Measurements from ENCODE around the gene FLT3LG. TPM values are rescaled to one million over a fixed set of nuclear protein-coding genes. Genes with fewer than 3 reads are reported as not detected.
A peak's percentile ranks its signal among the peaks of the same experiment; 100 is the strongest.

FLT3LG gene
- total RNA-seq, 2 donors from 2014 or later, result 0.52 to 0.66 TPM

DNA sequence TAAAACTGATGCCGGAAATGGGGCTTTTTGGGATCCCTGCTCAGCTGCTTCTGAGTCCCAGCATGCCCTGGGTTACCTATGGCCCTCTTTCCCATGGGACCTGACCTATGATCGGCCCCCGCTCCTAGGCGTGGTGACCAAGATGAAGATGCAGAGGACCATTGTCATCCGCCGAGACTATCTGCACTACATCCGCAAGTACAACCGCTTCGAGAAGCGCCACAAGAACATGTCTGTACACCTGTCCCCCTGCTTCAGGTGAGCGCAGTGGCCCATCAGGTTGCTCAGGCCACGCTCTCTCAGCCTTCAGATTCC lies 23.7 kb downstream of the FLT3LG start:
- no peaks in the 10 kb centered on the region for H3K27me3 ChIP-seq
- ATAC-seq (no peak), DNase-seq (no peak)
- H3K4me1 ChIP-seq, result peaks cover 41% of the 10 kb centered on the region
- intact Hi-C loops (cut with DNase I), result no loop called here
- H3K36me3 ChIP-seq (replicated peaks in 1 of 2; ENCODE audit: insufficient read depth in 1 of 2, low read depth in 2 of 2), result peaks cover 0 to 11% of the 10 kb centered on the region in 2 donors
- WGBS, 2 donors, result 84% methylated on average over 12 of the region's 12 CpGs
- TF ChIP-seq, protein P1, sequence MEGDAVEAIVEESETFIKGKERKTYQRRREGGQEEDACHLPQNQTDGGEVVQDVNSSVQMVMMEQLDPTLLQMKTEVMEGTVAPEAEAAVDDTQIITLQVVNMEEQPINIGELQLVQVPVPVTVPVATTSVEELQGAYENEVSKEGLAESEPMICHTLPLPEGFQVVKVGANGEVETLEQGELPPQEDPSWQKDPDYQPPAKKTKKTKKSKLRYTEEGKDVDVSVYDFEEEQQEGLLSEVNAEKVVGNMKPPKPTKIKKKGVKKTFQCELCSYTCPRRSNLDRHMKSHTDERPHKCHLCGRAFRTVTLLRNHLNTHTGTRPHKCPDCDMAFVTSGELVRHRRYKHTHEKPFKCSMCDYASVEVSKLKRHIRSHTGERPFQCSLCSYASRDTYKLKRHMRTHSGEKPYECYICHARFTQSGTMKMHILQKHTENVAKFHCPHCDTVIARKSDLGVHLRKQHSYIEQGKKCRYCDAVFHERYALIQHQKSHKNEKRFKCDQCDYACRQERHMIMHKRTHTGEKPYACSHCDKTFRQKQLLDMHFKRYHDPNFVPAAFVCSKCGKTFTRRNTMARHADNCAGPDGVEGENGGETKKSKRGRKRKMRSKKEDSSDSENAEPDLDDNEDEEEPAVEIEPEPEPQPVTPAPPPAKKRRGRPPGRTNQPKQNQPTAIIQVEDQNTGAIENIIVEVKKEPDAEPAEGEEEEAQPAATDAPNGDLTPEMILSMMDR (IDR thresholded peaks at IDR 0.05), result no peak
- TF ChIP-seq POLR2A (IDR thresholded peaks at IDR 0.05), result no peak
- peak overlapping the region in 1 of 4 donors; percentile 80 for H3K27ac ChIP-seq
- H3K4me3 ChIP-seq, result no peak overlapping the region
- H3K9me3 ChIP-seq, result no peaks in the 10 kb centered on the region

DNA sequence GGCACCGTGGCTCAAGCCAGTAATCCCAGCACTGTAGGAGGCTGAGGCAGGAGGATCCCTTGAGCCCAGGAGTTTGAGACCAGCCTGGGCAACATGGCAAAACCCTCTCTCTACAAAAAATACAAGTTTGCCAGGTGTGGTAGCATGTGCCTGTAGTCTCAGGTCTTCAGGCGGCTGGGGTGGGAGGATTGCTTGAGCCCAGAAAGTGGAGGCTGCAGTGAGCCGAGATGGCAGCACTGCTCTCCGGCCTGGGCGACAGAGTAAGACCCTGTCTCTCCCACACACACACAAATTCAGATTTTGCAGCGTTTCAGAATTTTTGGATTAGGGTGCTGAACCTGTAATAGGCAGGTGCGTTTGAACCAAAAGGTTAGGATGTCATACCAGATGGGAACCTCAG lies 24.5 kb downstream of the FLT3LG start:
- intact Hi-C loops (cut with DNase I), result no loop called here
- ATAC-seq (no peak), DNase-seq (no peak)
- WGBS, 2 donors, result 69 to 77% methylated on average over 7 of the region's 7 CpGs
- H3K4me3 ChIP-seq, result no peak overlapping the region
- no peaks in the 10 kb centered on the region for H3K9me3 ChIP-seq
- no peak for TF ChIP-seq POLR2A (IDR thresholded peaks at IDR 0.05)
- TF ChIP-seq, protein P1 (IDR thresholded peaks at IDR 0.05), result no peak
- peaks cover 44% of the 10 kb centered on the region for H3K4me1 ChIP-seq
- H3K27me3 ChIP-seq, result no peaks in the 10 kb centered on the region
- H3K36me3 ChIP-seq (replicated peaks in 1 of 2; ENCODE audit: insufficient read depth in 1 of 2, low read depth in 2 of 2), result peaks cover 0 to 11% of the 10 kb centered on the region in 2 donors
- H3K27ac ChIP-seq, result no peak overlapping the region

- Histone ChIP-seq H3K9me3 (no peaks in the 10 kb centered on the region), H3K4me3 (no peak overlapping the region), H3K27me3 (no peaks in the 10 kb centered on the region), H3K36me3 (replicated peaks in 1 of 2; ENCODE audit: insufficient read depth in 1 of 2, low read depth in 2 of 2) (peaks cover 0 to 11% of the 10 kb centered on the region in 2 donors), H3K4me1 (peaks cover 44% of the 10 kb centered on the region), H3K27ac (no peak overlapping the region)
- WGBS, 2 donors, result 62 to 84% methylated on average over 11 to 19 of the region's 19 CpGs
- TF ChIP-seq, protein P1 (IDR thresholded peaks at IDR 0.05), result no peak
- no peak for TF ChIP-seq POLR2A (IDR thresholded peaks at IDR 0.05)
- ATAC-seq (no peak), DNase-seq (no peak)
- intact Hi-C loops (cut with DNase I), result no loop called here
Measured at GRCh38 chr19:49499030-49499670, 25.1 kb downstream of the FLT3LG start.

DNA sequence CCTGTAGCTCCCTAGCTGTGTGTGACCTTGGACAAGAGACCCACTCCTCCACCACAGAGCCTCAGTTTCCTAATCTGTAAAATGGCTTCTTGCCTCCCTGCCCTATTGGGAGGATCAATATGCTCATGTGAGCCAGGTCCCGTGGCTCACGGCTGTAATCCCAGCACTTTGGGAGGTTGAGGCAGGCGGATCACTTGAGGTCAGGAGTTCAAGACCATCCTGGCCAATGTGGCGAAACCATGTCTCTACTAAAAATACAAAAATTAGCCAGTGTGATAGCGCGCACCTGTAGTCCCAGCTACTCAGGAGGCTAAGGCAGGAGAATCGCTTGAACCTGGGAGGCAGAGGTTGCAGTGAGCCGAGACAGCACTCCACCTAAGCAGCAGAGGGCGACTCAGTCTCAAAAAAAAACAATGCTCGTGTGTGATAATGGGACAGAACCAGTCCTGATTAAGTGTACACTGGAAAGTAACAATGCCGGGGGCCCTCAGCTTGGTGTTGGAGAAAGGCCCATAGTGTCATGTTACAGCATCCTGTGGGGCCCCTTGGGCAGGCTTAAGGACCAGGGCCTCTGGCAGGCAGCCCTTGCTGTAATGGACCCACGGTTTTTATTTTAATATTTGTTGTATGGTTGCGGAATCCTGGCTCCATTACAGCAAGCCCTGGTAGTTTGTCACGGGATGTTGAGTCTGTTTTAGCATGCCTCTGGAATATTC lies 29.0 kb downstream of the FLT3LG start:
- TF ChIP-seq, protein P1 (IDR thresholded peaks at IDR 0.05), result peak; percentile 33 to 87 (median 81)
- no peak for TF ChIP-seq POLR2A (IDR thresholded peaks at IDR 0.05)
- no peaks in the 10 kb centered on the region for H3K27me3 ChIP-seq
- DNase-seq (peak in 3 of 4 donors; percentile 58 to 65 (median 61)), ATAC-seq (peak; percentile 74)
- no peak overlapping the region for H3K27ac ChIP-seq
- WGBS, 2 donors, result 33 to 42% methylated on average over 14 of the region's 14 CpGs
- H3K4me1 ChIP-seq, result peaks cover 27% of the 10 kb centered on the region
- intact Hi-C loops (cut with DNase I), result no loop called here
- H3K9me3 ChIP-seq, result no peaks in the 10 kb centered on the region
- H3K36me3 ChIP-seq (replicated peaks in 1 of 2; ENCODE audit: insufficient read depth in 1 of 2, low read depth in 2 of 2), result peaks cover 0 to 7% of the 10 kb centered on the region in 2 donors
- no peak overlapping the region for H3K4me3 ChIP-seq
